Cardiac fibroblast (primary cell): ENCODE data around the gene CAMK2D.
"Not testable (repeated sequence)": the region's sequence is repeated elsewhere in the genome, so short reads cannot be mapped to it uniquely, and the experiment has no call there.

Experiments
- DNase-seq, 2 donors: peaks; one replicate each; pipeline versions ENCODE4 v3.0.0 to v3.0.0-alpha.2; 2010; ENCODE audit warnings: low read depth in 2 of 2
- H3K4me3 ChIP-seq, 2 donors: replicated peaks in 1 of 2; 1 replicate in 1 of 2; 2 replicates in 1 of 2; pipeline ENCODE4 v1.5.1; 2011; ENCODE audit warnings: low read depth in 2 of 2, low read length in 2 of 2, mild to moderate bottlenecking in 2 of 2, moderate library complexity in 1 of 2
- TF ChIP-seq, protein P1 (sequence below): IDR thresholded peaks from one replicate; pipeline ENCODE4 v1.5.1; 2011; ENCODE audit warnings: low read depth, mild to moderate bottlenecking, low read length, inconsistent platforms

CAMK2D gene

DNA sequence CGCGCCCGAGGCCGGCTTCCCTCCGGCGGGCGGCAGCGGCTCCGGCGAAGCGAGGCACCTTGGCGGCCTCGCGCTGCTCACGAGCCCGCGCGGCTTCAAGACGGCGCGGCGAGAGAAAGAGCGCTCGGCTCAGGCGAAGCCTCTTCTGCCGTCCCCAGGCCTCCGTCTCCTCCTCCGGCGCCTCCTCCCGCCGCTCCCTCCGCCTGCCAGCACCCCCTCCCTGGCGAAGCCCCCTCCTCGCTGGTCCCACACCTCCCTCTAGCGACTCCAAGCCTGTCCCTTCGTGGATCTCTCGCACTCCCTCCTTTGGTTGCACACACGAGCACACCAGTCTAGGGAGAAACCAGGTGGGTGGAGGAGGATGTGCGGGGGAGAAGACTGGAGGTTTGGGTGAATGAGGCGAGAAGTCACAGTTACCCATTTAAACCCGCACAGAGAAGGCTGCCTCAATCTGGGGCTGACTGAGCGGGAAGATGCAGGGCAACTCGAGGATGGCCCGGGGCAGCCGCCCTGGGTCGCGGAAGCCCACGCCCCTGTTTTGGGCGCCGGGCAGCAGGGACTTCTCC is at the start of gene CAMK2D:
CAMK2D (minus strand) TSS at position 119 of the 566 bp plus-strand sequence. CDS start 670 bp downstream, outside the sequence.
- TF ChIP-seq, protein P1, sequence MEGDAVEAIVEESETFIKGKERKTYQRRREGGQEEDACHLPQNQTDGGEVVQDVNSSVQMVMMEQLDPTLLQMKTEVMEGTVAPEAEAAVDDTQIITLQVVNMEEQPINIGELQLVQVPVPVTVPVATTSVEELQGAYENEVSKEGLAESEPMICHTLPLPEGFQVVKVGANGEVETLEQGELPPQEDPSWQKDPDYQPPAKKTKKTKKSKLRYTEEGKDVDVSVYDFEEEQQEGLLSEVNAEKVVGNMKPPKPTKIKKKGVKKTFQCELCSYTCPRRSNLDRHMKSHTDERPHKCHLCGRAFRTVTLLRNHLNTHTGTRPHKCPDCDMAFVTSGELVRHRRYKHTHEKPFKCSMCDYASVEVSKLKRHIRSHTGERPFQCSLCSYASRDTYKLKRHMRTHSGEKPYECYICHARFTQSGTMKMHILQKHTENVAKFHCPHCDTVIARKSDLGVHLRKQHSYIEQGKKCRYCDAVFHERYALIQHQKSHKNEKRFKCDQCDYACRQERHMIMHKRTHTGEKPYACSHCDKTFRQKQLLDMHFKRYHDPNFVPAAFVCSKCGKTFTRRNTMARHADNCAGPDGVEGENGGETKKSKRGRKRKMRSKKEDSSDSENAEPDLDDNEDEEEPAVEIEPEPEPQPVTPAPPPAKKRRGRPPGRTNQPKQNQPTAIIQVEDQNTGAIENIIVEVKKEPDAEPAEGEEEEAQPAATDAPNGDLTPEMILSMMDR: peak; percentile 57
- peak within 1 kb of the TSS; percentile 90 to 97 for H3K4me3 ChIP-seq
- peak; percentile 88 to 93 for DNase-seq

DNA sequence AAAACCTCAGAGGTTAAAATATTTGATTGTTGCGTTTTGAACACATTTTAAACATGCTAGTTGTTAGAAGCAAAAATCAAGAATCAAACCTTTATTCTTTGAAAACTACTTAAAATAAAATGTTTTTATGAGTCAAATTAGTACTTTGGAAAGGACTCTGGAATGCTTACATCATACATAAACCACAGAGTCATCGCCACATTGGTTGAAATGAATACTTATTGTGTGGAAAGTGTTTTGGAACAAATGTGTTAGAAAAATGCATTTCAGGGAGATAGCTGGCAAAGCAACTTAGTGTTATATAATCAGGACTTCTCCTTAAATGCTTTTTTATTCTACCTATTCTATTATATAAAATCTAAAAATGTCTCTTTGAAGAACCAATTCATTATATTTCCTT is 49.4 kb upstream of the CAMK2D start:
- TF ChIP-seq, protein P1: no peak
- peak; percentile 64 to 76 for DNase-seq
- H3K4me3 ChIP-seq: no peak overlapping the region

DNA sequence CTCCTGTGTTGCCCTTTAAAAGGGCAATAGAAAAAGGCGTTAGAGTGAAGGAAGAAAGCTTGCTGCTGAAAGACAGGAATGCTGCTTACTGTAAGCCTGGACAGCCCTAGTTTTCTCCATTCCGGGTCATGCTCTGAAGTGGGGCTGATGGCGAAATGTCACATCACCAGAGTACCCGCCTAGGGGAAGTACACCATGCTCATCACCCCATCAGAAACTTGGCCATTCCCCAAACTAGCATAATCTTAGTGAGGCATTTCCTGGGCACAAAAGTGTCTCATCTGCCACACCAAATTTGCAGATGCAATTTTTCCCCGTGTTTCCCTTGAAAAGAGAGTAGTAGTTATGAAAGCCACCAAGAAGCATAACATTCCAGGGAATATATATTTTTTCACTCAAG is 47.8 kb upstream of the CAMK2D start:
- TF ChIP-seq, protein P1: no peak
- no peak overlapping the region for H3K4me3 ChIP-seq
- peak; percentile 54 to 66 for DNase-seq

DNA sequence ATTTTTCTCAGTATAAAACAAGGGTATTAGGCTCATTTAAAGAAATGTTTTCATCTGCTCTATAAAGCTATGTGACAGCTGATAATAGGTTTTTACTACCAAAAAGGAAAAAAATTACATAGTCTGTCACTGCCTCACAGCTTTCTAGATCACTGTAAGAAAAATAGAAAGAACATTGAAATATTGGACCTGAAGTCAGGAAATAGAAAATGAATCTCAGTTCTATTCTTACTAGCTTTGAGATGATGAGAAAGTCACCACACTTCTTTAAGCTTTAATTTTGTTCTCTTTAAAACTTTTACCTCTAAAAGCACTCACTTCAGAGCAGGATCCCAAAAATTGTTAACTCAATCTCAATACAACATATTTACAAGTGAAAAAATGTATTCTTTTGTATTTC is 45.3 kb upstream of the CAMK2D start:
- H3K4me3 ChIP-seq: no peak overlapping the region
- TF ChIP-seq, protein P1: no peak
- no peak for DNase-seq

DNA sequence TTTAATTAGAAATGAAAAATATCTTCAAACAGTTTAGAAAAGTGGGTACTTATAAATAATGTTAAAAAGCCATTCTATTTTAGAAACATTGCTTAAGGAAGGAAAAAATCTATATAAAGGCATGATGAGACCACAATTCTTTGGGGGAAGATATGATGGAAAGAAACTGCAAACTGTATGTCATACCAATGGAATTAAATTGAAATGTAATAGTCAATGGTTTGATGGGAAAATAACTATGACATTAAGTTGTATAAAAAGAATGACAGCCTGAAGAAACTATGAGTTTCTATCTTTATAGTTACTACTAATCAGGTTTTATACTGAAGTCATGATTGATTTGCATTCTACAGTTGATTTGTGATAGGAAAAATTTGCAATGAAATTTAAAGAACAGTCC is 40.3 kb upstream of the CAMK2D start:
- no peak overlapping the region for H3K4me3 ChIP-seq
- TF ChIP-seq, protein P1: no peak
- no peak for DNase-seq

DNA sequence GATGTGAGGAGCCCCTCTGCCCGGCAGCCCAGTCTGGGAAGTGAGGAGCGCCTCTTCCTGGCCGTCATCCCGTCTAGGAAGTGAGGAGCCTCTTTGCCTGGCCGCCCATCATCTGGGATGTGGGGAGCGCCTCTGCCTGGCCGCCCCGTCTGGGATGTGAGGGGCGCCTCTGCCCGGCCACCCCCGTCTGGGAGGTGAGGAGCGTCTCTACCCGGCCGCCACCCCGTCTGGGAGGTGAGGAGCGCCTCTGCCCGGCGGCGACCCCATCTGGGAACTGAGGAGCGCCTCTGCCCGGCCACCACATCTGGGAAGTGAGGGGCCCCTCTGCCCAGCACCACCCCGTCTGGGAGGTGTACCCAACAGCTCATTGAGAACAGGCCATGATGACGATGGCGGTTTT is 34.8 kb upstream of the CAMK2D start:
- not testable (repeated sequence) for DNase-seq, H3K4me3 ChIP-seq

DNA sequence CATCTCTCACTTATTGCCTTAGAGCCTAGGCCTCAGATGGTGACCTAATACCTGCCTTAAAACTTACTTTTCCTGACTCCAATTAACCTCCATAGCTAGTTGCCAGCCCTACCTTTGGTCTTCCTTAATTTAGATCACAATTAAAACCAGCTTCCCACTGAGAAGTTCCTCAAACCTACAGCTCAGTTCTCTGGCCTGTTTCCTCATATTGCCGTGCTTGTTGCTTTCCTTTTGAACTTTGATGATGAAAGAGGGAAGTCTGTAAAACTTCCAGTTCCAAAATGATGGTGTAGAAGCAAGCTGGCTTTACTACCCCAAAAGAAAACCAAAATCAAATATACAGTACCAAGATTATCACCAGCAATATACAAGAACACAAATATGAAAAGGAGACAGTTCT is 28.9 kb upstream of the CAMK2D start:
- TF ChIP-seq, protein P1: no peak
- no peak for DNase-seq
- H3K4me3 ChIP-seq: no peak overlapping the region
